Fibroblast of lung (primary cell): ENCODE measurements around the gene DCAF10.

Experiments used
- CTCF ChIP-seq, 2 donors: IDR thresholded peaks in 1 of 2; conservative IDR thresholded peaks in 1 of 2; 1 replicate in 1 of 2; 2 replicates in 1 of 2; pipeline ENCODE4 v1.5.1; 2011 to 2012; ENCODE audit warnings: low read length in 2 of 2, control low read depth in 1 of 2, inconsistent platforms in 1 of 2, low read depth in 1 of 2, mild to moderate bottlenecking in 1 of 2
- EZH2 ChIP-seq: IDR thresholded peaks from 2 replicates; pipeline ENCODE4 v1.5.1; 2012; ENCODE audit warnings: low read length, control low read depth, mild to moderate bottlenecking; ENCODE audit errors: missing control alignments

- TF ChIP-seq CTCF (conservative IDR thresholded peaks at IDR 0.05 in 1 of 2, IDR thresholded peaks at IDR 0.05 in 1 of 2; ENCODE audit: low read depth in 1 of 2, low read length in 2 of 2) (no peak), EZH2 (no peak)
Observed at GRCh38 chr9:37836386-37836785, 35.8 kb downstream of the DCAF10 start.
